GM19468 (cell line): ENCODE results near the gene GREB1.

Experiments
- ATAC-seq: cut with Tn5 transposase; IDR thresholded peaks from one replicate; pipeline ENCODE4 v1.9.1; 2021; ENCODE audit warnings: mild to moderate bottlenecking, moderate library complexity, moderate number of reproducible peaks; ENCODE audit not compliant: unreplicated experiment; ENCODE audit errors: extremely low read depth

GREB1 gene

DNA sequence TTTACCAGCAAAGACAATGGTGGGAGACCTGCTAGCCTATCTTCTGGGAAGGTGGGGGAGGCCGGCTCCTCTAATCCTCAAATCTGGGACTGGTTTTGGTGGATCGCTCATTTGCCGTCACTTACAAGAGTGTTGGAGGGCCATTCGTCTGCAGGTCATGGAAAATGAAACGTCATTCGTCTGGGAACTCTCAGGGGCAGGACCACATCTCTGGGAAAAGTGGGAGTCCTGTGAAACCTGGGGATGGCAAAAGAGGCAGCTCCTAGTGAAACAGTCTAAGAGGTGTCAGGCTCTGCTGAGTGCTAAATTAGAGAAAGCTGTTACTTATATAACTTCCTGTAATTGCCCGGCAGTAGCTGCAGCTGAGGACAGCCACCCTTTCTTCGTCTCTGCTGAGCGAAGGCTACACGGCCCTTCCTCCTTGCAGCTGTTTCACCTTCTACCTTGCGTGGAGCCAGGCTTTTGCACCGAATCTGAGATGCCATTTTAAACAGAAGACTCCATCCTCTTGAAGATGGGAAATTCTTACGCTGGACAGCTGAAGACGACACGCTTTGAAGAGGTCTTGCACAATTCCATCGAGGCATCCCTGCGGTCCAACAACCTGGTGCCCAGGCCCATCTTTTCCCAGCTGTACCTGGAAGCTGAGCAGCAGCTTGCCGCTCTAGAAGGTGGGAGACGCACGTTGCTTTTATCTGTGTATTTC lies 22.4 kb downstream of the GREB1 start:
- no peak for ATAC-seq

- ATAC-seq, result no peak
These were observed 24.5 kb downstream of the GREB1 start for GRCh38 chr2:11558214-11558886.

- no peak for ATAC-seq
These were observed 25.4 kb downstream of the GREB1 start for GRCh38 chr2:11559066-11559785.

DNA sequence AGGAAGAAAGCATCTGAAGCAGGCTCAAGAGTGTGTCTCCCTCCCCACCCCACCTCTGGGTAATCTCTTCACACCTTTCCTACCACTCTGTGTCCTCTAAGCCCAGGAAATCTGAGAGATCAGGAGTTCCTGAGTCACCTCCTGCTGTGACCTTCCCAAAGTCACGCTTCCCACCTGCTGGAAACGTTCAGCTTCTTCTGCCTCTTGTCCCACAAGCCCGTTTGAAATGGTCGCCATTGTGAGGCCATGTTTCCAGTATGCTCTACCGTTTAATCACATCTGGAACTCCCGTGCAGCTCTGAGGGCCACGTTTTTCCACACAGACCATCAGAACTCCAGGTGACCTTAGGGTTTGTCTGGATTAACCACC lies 25.9 kb downstream of the GREB1 start:
- no peak for ATAC-seq

- ATAC-seq, result no peak
These were observed 27.0 kb downstream of the GREB1 start for GRCh38 chr2:11560806-11561205.

GRCh38 chr2:11562011-11562410 lies 28.2 kb downstream of the GREB1 start:
- ATAC-seq, result no peak

DNA sequence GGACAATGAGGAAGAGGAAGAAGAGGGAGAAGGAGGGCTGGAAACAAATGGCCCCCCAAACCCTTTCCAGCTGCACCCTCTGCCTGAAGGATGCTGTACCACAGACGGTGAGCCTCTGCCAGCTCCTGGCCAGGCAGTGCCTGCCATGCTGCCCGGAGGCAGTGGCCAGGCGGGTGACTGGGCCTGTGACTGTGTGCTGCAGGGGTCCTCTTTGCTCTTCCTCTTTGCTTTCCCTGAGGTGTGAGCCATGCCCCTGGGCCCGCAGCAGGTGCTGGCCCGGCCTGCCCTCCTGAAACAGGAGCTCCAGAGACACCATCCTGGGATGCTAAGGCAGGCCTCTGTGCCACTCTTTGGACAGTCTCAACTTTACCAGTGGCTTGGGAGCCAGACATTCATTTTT lies 28.6 kb downstream of the GREB1 start:
- no peak for ATAC-seq

DNA sequence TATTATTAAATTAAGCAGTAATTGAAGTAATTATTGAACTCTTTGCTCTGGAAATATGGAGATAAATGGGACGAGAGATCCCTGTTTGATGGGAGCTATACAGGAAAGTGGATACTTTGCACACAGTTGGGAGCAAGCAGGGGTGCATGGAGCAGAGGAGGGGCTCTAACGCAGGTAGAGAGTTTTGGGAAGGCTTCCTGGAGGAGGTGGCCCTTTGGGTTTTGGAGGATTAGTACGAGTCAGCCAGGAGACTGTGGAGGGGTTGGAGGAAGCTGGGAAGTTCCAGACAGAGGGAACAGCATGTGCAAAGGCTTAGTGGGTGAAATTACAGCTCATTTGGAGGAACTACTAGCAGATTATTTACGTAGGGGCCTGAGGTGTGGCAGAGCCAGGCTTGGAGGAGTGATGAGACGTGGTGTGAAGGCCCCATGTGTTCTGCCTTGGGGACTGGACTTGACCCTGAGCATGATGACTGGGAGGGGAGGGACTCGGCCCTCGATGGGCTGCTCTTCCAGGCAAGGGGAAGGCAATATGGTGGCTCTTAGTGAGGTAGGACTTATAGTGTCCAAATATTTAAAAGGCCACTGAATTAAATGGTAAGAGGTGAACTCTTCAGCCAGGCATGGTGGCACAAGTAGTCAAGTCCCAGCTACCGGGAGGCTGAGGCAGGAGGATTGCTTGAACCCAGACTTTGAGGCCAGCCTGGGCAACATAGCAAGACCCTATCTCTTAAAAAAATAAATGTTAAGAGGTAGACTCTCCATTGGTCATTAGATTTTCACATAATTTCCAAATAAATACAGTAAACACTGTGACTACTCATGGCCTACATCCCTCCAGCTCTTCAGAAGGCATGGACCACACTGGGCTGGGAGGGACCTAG lies 30.2 kb downstream of the GREB1 start:
- ATAC-seq, result no peak

DNA sequence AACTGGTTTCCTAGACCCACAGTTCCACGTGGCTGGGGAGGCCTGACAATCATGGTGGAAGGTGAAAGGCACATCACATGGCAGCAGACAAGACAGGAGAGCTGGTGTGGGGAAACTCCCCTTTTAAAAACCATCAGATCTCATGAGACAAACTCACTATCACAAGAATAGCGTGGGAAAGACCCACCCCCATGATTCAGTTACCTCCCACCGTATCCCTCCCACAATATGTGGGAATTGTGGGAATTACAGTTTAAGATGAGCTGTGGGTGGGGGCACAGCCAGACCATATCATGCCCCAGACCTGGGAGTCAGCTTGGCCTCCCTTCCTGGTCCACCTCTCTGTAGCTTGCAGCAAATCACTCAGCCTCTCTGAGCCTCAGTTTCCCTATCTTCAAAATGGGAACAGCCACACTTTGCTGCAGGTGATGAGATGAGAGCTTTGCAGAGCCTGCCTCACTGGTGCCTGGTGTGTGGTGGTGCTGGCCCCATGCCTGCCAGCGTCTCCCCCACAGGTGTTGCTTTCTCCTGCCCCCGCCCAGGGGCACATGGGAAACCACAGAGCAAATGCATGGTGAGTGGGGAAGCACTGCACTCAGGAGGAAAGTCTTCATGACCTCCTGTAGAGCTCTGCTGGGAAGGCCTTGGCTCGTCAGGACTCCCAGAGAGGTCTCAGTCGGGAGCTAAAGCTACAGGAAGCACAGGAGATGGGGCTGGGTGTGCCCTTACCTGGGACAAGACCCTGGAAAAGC lies 31.1 kb downstream of the GREB1 start:
- no peak for ATAC-seq

DNA sequence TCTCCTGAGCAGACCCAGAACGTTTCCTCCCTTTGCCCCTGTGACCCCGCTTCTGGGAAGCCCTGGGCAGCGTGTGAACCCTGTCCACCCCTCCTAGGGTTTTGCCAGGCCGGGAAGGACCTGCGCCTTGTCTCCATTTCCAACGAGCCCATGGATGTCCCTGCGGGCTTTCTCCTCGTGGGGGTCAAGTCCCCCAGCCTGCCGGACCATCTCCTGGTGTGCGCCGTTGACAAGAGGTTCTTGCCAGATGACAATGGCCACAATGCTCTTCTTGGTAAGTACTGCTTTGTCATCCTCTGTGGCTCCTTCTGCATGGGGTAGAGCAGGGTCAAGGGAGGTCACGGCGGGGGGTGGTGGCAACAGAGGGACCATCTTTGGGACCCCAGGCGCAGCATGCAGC lies 32.5 kb downstream of the GREB1 start:
- no peak for ATAC-seq

DNA sequence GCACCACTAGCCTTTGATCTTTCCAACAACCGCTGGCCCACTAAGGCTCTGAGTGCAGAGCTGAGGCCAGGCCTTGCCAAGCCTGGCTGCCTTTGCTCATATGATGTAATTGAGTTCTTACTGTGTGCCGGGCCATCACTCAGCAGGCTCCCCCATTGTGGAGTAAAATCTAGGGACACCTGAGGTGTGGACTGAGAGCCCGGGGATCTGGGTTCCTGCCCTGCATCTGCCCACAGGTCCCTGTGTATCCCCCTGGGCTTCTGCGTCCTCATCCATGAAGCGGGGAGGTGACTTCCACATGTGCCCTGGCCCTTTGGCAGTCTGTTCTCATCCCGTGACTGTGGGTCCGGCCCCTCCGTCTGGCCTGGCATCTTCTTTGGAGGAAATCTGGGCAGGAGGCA lies 33.8 kb downstream of the GREB1 start:
- no peak for ATAC-seq

- no peak for ATAC-seq
These were observed 34.6 kb downstream of the GREB1 start for GRCh38 chr2:11568436-11568835.

DNA sequence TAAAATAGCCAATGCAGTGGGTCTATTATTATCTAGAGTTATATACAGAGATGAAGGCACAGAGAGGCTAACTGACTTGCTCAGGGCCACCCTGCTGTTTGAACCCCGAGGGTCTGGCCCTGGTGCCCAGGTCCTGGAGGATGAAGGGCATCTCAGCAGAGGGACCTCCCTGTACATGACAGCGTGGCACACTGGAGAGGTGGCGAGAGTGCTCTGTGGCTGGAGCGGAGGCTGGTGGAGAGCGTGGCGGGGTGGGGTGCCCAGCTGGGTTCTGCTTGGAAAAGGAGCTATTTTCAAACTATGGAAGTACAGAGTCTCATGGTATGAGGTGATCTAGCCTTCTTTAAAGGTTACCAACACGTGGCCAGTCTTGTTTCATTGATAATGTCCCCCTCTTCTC lies 35.8 kb downstream of the GREB1 start:
- no peak for ATAC-seq

- ATAC-seq, result no peak
These were observed 37.3 kb downstream of the GREB1 start for GRCh38 chr2:11571170-11571569.

GRCh38 chr2:11572996-11573395 lies 39.2 kb downstream of the GREB1 start:
- no peak for ATAC-seq

DNA sequence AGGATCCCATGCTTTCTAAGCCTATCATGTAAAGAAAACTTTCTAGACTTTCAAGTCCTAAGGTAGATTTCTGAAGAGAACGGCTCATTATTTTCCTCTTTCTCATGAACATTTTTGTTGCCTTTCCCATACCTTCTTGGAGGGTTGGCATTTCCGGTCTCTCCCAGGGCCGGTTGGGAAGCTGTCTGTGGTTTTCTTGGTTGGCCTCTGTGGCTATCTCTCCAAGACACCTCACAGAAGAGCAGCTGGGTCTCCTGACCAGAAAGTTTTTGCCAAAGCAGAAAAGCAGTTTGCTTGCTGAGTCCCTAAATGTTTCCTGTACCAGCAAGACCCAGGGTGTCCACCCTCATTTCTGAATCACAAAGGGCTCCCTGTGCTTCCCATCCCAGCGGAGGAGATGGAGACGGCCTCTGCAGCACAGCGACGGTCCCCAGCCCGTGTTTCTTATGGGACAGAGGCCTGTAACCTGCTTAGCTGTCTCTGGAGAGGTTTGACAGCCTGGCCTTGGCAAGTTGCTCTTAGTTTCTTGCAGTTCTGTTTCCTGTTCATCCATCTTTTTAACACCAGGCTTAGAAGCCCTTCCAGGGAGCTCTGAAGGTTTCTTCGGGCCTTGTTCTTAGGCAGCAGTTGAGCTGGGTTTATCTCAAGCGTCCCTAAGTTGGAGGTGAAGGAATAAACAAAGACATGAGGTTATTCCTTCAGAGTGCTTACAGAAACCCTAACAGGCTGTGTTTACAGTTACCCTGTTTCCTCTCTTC lies 39.8 kb downstream of the GREB1 start:
- no peak for ATAC-seq

GRCh38 chr2:11574176-11575046 lies 40.6 kb downstream of the GREB1 start:
- no peak for ATAC-seq

DNA sequence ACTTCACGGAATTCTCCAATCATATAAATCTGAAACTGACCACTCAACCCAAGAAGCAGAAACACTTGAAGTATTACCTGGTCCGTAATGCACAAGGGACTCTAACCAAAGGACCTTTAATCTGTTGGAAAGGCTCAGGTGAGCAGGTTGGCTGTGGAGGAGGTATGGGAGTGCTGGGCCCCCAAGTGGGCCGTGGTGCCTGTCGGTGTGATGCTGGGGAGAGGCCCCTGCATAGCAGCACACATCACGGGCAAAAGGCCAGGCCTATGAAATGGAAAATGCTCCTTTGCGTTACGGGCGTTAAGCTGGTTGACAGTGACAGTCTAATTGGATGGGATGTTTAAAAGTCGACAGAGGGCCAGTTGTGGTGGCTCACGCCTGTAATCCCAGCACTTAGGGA lies 42.6 kb downstream of the GREB1 start:
- no peak for ATAC-seq
